ENCODE data around the gene EMILIN2. TPM values are rescaled to one million over a fixed set of nuclear protein-coding genes. Genes with fewer than 3 reads are reported as not detected.

EMILIN2 gene
- total and polyA plus RNA-seq, 2 of the 8 experiments (the other 6 are each of a cell fraction or from before 2014, with no cell fraction given) = 6.0 to 7.5 TPM

DNA sequence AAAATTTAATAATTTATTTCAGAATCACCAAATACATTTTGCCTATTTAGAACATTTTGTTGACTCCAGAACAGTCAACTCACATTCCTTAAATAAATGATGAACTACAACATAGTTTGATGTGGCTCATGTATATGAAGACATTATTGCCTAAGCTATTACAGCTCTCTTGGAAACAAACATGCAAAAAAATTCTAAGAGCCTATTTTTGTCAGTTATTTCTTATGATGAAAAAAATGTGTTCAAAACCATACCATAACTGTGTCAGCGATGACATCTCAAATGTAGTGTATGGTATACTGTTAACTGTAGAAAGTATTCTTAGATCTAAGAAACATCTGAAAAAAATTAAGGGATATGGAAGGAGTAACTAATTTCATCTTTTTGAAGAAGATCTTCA is 6.3 kb upstream of the EMILIN2 start:
- Histone ChIP-seq H3K4me1 (replicated peaks in 1 of 4; ENCODE audit: control insufficient read depth in 3 of 4, insufficient read depth in 4 of 4, low read length in 3 of 4) (no peaks in the 10 kb centered on the region), H2AFZ (ENCODE audit: low read length) (no peak overlapping the region), H4K91ac (replicated peaks; ENCODE audit: insufficient read length, low read length) (no peak overlapping the region), H3K79me1 (ENCODE audit: low read depth, low read length) (no peaks in the 10 kb centered on the region), H2BK15ac (ENCODE audit: low read length) (no peak overlapping the region), H3K4me3 (ENCODE audit: extremely low read depth in 1 of 4, insufficient read depth in 2 of 4, low read depth in 3 of 4, low read length in 4 of 4) (no peak overlapping the region), H3K18ac (ENCODE audit: extremely low read depth, low read length) (no peak overlapping the region), H3K4ac (replicated peaks; ENCODE audit: insufficient read length, low read depth, low read length) (no peak overlapping the region), H3K23ac (ENCODE audit: insufficient read length) (no peak overlapping the region), H3K27ac (ENCODE audit: low read depth, low read length) (no peak overlapping the region), H3K23me2 (ENCODE audit: low read depth, low read length) (no peaks in the 10 kb centered on the region), H2BK20ac (ENCODE audit: low read length) (no peak overlapping the region), H3K79me2 (ENCODE audit: control insufficient read depth in 1 of 2, insufficient read depth in 2 of 2, low read length in 2 of 2) (no peaks in the 10 kb centered on the region), H3K9me3 (ENCODE audit: insufficient read depth in 2 of 2, low read depth in 1 of 2, low read length in 1 of 2) (no peaks in the 10 kb centered on the region), H3K27me3 (replicated peaks in 1 of 4; ENCODE audit: control insufficient read depth in 3 of 4, extremely low read depth in 1 of 4, insufficient read depth in 3 of 4, low read length in 3 of 4) (peaks cover 2 to 15% (median 11%) of the 10 kb centered on the region in 4 experiments), H2AK5ac (ENCODE audit: low read depth, low read length) (no peak overlapping the region), H3K4me2 (ENCODE audit: insufficient read depth in 1 of 2, low read depth in 2 of 2, low read length in 2 of 2) (no peak overlapping the region), H4K20me1 (replicated peaks in 1 of 2; ENCODE audit: control insufficient read depth in 1 of 2, insufficient read depth in 2 of 2, low read length in 2 of 2) (no peaks in the 10 kb centered on the region), H3K9ac (replicated peaks in 1 of 4; ENCODE audit: extremely low read depth in 1 of 4, low read depth in 3 of 4, low read length in 3 of 4) (no peak overlapping the region), H2BK120ac (replicated peaks; ENCODE audit: low read depth, low read length) (no peak overlapping the region), H2BK5ac (ENCODE audit: low read depth, low read length) (no peak overlapping the region), H4K8ac (ENCODE audit: extremely low read depth, insufficient read depth, low read length) (no peak overlapping the region), H3K56ac (replicated peaks; ENCODE audit: insufficient read length, low read depth, low read length) (no peak overlapping the region), H3K14ac (ENCODE audit: insufficient read length) (no peak overlapping the region), H4K5ac (ENCODE audit: insufficient read length, low read depth, low read length) (no peak overlapping the region), H3K36me3 (ENCODE audit: control insufficient read depth in 2 of 4, insufficient read depth in 4 of 4, low read length in 3 of 4) (no peaks in the 10 kb centered on the region), H2BK12ac (ENCODE audit: low read depth, low read length) (no peak overlapping the region)
- CTCF ChIA-PET (ENCODE audit: partially characterized antibody) = no interaction called here
- POLR2A ChIA-PET (ENCODE audit: partially characterized antibody) = no interaction called here
- no peak for DNase-seq (ENCODE audit: low read depth in 1 of 2, low spot score in 2 of 2)
- FAIRE-seq = no peak
- 92% methylated on average over 1 of the region's 1 CpG; no CpG with 5 or more reads in 1 of the 2 experiments for WGBS, 2 experiments (ENCODE audit: extremely low coverage in 1 of 2, insufficient coverage in 1 of 2, insufficient read length in 1 of 2, insufficient replicate concordance in 2 of 2, low coverage in 1 of 2, low lambda C conversion rate in 2 of 2, missing lambda C conversion rate in 1 of 2)
- TF ChIP-seq GABPA (IDR thresholded peaks at IDR 0.05; ENCODE audit: borderline replicate concordance, insufficient read depth, low read length) (no peak), ASH2L (IDR thresholded peaks at IDR 0.05; ENCODE audit: low read length) (no peak), CTBP2 (IDR thresholded peaks at IDR 0.05; ENCODE audit: borderline replicate concordance, insufficient read depth, insufficient read length, low read length) (no peak), HDAC2 (IDR thresholded peaks at IDR 0.05; ENCODE audit: borderline replicate concordance in 1 of 2, low read depth in 2 of 2, low read length in 2 of 2) (no peak), FOSL1 (IDR thresholded peaks at IDR 0.05; ENCODE audit: insufficient read depth, low read depth, low read length) (no peak), POLR2A (IDR thresholded peaks at IDR 0.05; ENCODE audit: control extremely low read depth in 1 of 2, low read depth in 2 of 2, low read length in 2 of 2) (no peak), CBX5 (IDR thresholded peaks at IDR 0.05; ENCODE audit: low read depth, low read length) (no peak), GTF2F1 (IDR thresholded peaks at IDR 0.05; ENCODE audit: borderline replicate concordance, low read depth, low read length) (no peak), EZH2 (IDR thresholded peaks at IDR 0.05; ENCODE audit: low read depth, low read length, severe bottlenecking) (no peak), SRF (IDR thresholded peaks at IDR 0.05; ENCODE audit: low read depth, low read length) (no peak), BCL11A (IDR thresholded peaks at IDR 0.05; ENCODE audit: low read depth in 2 of 2, low read length in 2 of 2) (no peak), POU5F1 (IDR thresholded peaks at IDR 0.05; ENCODE audit: low read depth, low read length) (no peak), TEAD4 (IDR thresholded peaks at IDR 0.05; ENCODE audit: low read depth, low read length) (no peak), CREB1 (IDR thresholded peaks at IDR 0.05) (no peak), CEBPB (IDR thresholded peaks at IDR 0.05; ENCODE audit: low read depth, low read length) (no peak), KDM5A (IDR thresholded peaks at IDR 0.05; ENCODE audit: low read length) (no peak)
